Loucy (cell line): Measurements from ENCODE around the gene CFAP54.
"Not testable (repeated sequence)": the region's sequence is repeated elsewhere in the genome, so short reads cannot be mapped to it uniquely, and the experiment has no call there.

Experiments
- H2AFZ ChIP-seq: fragments of 200-600 bp; sonication (generic); 2 replicates; pipeline ENCODE4 v1.6.0; 2016; ENCODE audit warnings: antibody characterized with exemption, mild to moderate bottlenecking, low read length, moderate library complexity
- H3F3A ChIP-seq: fragments of 200-600 bp; 2 replicates; pipeline ENCODE4 v1.6.0; 2016; ENCODE audit warnings: antibody characterized with exemption, low read depth, mild to moderate bottlenecking
- H3K27me3 ChIP-seq: fragments of 200-600 bp; sonication (generic); 2 replicates; pipeline ENCODE4 v1.6.1; 2014; ENCODE audit warnings: low read length, mild to moderate bottlenecking; ENCODE audit not compliant: insufficient read depth, poor library complexity, severe bottlenecking
- H3K36me3 ChIP-seq: fragments of 200-600 bp; sonication (generic); 2 replicates; pipeline ENCODE4 v1.6.1; 2016; ENCODE audit warnings: low read length; ENCODE audit not compliant: insufficient read depth
- H3K4me1 ChIP-seq: fragments of 200-600 bp; sonication (generic); 2 replicates; pipeline ENCODE4 v1.5.1; 2014; ENCODE audit warnings: low read length, mild to moderate bottlenecking; ENCODE audit not compliant: insufficient read depth, poor library complexity, severe bottlenecking
- H3K4me2 ChIP-seq: fragments of 200-600 bp; sonication (generic); 2 replicates; pipeline ENCODE4 v1.6.0; 2014; ENCODE audit warnings: antibody characterized with exemption, low read length, low read depth, mild to moderate bottlenecking; ENCODE audit not compliant: poor library complexity, severe bottlenecking
- H3K4me3 ChIP-seq: fragments of 200-600 bp; sonication (generic); 2 replicates; pipeline ENCODE4 v1.5.1; 2014; ENCODE audit warnings: low read length, mild to moderate bottlenecking, mixed read lengths; ENCODE audit not compliant: poor library complexity, severe bottlenecking
- H3K79me2 ChIP-seq: fragments of 200-600 bp; sonication (generic); 2 replicates; pipeline ENCODE4 v1.6.1; 2014; ENCODE audit warnings: low read length; ENCODE audit not compliant: insufficient read depth
- H3K9ac ChIP-seq: fragments of 200-600 bp; sonication (generic); 2 replicates; pipeline ENCODE4 v1.6.0; 2014; ENCODE audit warnings: mild to moderate bottlenecking, low read depth, low read length, moderate library complexity; ENCODE audit not compliant: poor library complexity, severe bottlenecking
- H3K9me2 ChIP-seq: fragments of 200-600 bp; sonication (generic); replicated peaks from 2 replicates; pipeline ENCODE4 v1.6.1; 2016; ENCODE audit warnings: low read depth, low read length, mixed read lengths
- H3K9me3 ChIP-seq: fragments of 200-600 bp; sonication (generic); 2 replicates; pipeline ENCODE4 v1.6.1; 2014; ENCODE audit warnings: mild to moderate bottlenecking, antibody characterized with exemption, low read length, low read depth; ENCODE audit not compliant: insufficient read depth
- H4K20me1 ChIP-seq: fragments of 200-600 bp; sonication (generic); 2 replicates; pipeline ENCODE4 v1.6.0; 2014; ENCODE audit warnings: antibody characterized with exemption, low read length, mild to moderate bottlenecking; ENCODE audit not compliant: insufficient read depth, poor library complexity, severe bottlenecking
- CTCF ChIP-seq: fragments of 200-600 bp; sonication (generic); conservative IDR thresholded peaks from 2 replicates; pipeline ENCODE4 v1.5.1; 2014; ENCODE audit warnings: mild to moderate bottlenecking, antibody characterized with exemption, low read length
- EZH2phosphoT487 ChIP-seq: fragments of 200-600 bp; IDR thresholded peaks from 2 replicates; pipeline ENCODE4 v1.6.1; 2018; ENCODE audit warnings: antibody characterized with exemption, mild to moderate bottlenecking, moderate library complexity, borderline replicate concordance

Gene CFAP54

GRCh38 chr12:96719660-96720362, 230.4 kb downstream of the CFAP54 start:
- H3F3A ChIP-seq, result no peaks in the 10 kb centered on the region
- TF ChIP-seq CTCF, result no peak
- TF ChIP-seq EZH2phosphoT487, result no peak

GRCh38 chr12:96720363-96720705, 231.0 kb downstream of the CFAP54 start:
- H3F3A ChIP-seq, result no peaks in the 10 kb centered on the region
- H3K4me3 ChIP-seq, result peak overlapping the region; percentile 75
- H3K79me2 ChIP-seq, result no peaks in the 10 kb centered on the region
- H3K9me3 ChIP-seq, result no peaks in the 10 kb centered on the region
- H3K9ac ChIP-seq, result peak overlapping the region; percentile 69
- H2AFZ ChIP-seq, result peak overlapping the region; percentile 99
- peaks cover 9% of the 10 kb centered on the region for H3K4me1 ChIP-seq
- TF ChIP-seq EZH2phosphoT487 (no peak), CTCF (peak; percentile 36; the same call in 1 of the 2 replicates)
- no peaks in the 10 kb centered on the region for H3K27me3 ChIP-seq
- H3K36me3 ChIP-seq, result no peaks in the 10 kb centered on the region
- peak overlapping the region; percentile 78 for H3K4me2 ChIP-seq
- H3K9me2 ChIP-seq, result no peaks in the 10 kb centered on the region
- H4K20me1 ChIP-seq, result no peaks in the 10 kb centered on the region

More at GRCh38 chr12:96719660-96720362, 230.4 kb downstream of the CFAP54 start:
- Histone ChIP-seq H3K4me2 (peak overlapping the region; percentile 78), H3K4me1 (peaks cover 9% of the 10 kb centered on the region), H3K9ac (peak overlapping the region; percentile 69), H3K9me2 (no peaks in the 10 kb centered on the region), H3K36me3 (no peaks in the 10 kb centered on the region), H3K9me3 (no peaks in the 10 kb centered on the region), H4K20me1 (no peaks in the 10 kb centered on the region), H3K27me3 (no peaks in the 10 kb centered on the region), H2AFZ (peak overlapping the region; percentile 99), H3K4me3 (peak overlapping the region; percentile 75), H3K79me2 (no peaks in the 10 kb centered on the region)

- not testable (repeated sequence) for H3K4me2 ChIP-seq, H3K4me3 ChIP-seq
Observed at GRCh38 chr12:96729466-96729865, 240.1 kb downstream of the CFAP54 start.

GRCh38 chr12:96729886-96730285, 240.5 kb downstream of the CFAP54 start:
- TF ChIP-seq EZH2phosphoT487, result no peak
- no peak for TF ChIP-seq CTCF
- no peaks in the 10 kb centered on the region for H3K27me3 ChIP-seq
- no peaks in the 10 kb centered on the region for H3K9me2 ChIP-seq
- no peak overlapping the region for H3K9ac ChIP-seq
- no peak overlapping the region for H3K4me3 ChIP-seq
- no peaks in the 10 kb centered on the region for H3F3A ChIP-seq
- H4K20me1 ChIP-seq, result no peaks in the 10 kb centered on the region
- no peak overlapping the region for H3K4me2 ChIP-seq
- no peaks in the 10 kb centered on the region for H3K79me2 ChIP-seq
- no peaks in the 10 kb centered on the region for H3K36me3 ChIP-seq
- H3K4me1 ChIP-seq, result no peaks in the 10 kb centered on the region
- H3K9me3 ChIP-seq, result no peaks in the 10 kb centered on the region
- H2AFZ ChIP-seq, result no peak overlapping the region

More at GRCh38 chr12:96729466-96729865, 240.1 kb downstream of the CFAP54 start:
- not testable (repeated sequence) for H3K27me3 ChIP-seq, H3K9me3 ChIP-seq, H2AFZ ChIP-seq, H3K4me1 ChIP-seq, H3K79me2 ChIP-seq, H3F3A ChIP-seq, H4K20me1 ChIP-seq, H3K9ac ChIP-seq, H3K9me2 ChIP-seq, H3K36me3 ChIP-seq
